Ishikawa (cell line): ENCODE results near the gene SLC2A6.

Experiments used
- CEBPB ChIP-seq: IDR thresholded peaks from 2 replicates; pipeline ENCODE4 v1.6.1; 2012
- CREB1 ChIP-seq: IDR thresholded peaks from 2 replicates; pipeline ENCODE4 v1.6.1; 2012; ENCODE audit warnings: low read depth
- EGR1 ChIP-seq: IDR thresholded peaks from 2 replicates; pipeline ENCODE4 v1.6.1; 2012
- EP300 ChIP-seq: IDR thresholded peaks from 2 replicates; pipeline ENCODE4 v1.6.1; 2012; ENCODE audit warnings: borderline replicate concordance
- FOXM1 ChIP-seq: IDR thresholded peaks from 2 replicates; pipeline ENCODE4 v1.6.1; 2012; ENCODE audit warnings: low read depth, borderline replicate concordance
- NFIC ChIP-seq: IDR thresholded peaks from 2 replicates; pipeline ENCODE4 v1.6.1; 2012
- RAD21 ChIP-seq: IDR thresholded peaks from 2 replicates; pipeline ENCODE4 v1.6.1; 2012; ENCODE audit warnings: low read depth
- TAF1 ChIP-seq: IDR thresholded peaks from 2 replicates; pipeline ENCODE4 v1.6.1; 2012; ENCODE audit warnings: low read depth, mild to moderate bottlenecking
- TCF12 ChIP-seq: IDR thresholded peaks from 2 replicates; pipeline ENCODE4 v1.6.1; 2012; ENCODE audit warnings: low read depth
- TEAD4 ChIP-seq: IDR thresholded peaks from 2 replicates; pipeline ENCODE4 v1.6.1; 2012
- YY1 ChIP-seq: IDR thresholded peaks from 2 replicates; pipeline ENCODE4 v1.6.1; 2012; ENCODE audit warnings: low read depth
- ZBTB7A ChIP-seq: IDR thresholded peaks from 2 replicates; pipeline ENCODE4 v1.6.1; 2012; ENCODE audit warnings: low read depth
- TF ChIP-seq, protein P1 (sequence below): IDR thresholded peaks from 2 replicates; pipeline ENCODE4 v1.6.1; 2012; ENCODE audit warnings: low read depth, mild to moderate bottlenecking
- TF ChIP-seq, protein P2 (sequence below): IDR thresholded peaks from 2 replicates; pipeline ENCODE4 v1.6.1; 2012
- TF ChIP-seq, protein P3 (sequence below): IDR thresholded peaks from 2 replicates; pipeline ENCODE4 v1.6.1; 2012

The SLC2A6 gene

DNA sequence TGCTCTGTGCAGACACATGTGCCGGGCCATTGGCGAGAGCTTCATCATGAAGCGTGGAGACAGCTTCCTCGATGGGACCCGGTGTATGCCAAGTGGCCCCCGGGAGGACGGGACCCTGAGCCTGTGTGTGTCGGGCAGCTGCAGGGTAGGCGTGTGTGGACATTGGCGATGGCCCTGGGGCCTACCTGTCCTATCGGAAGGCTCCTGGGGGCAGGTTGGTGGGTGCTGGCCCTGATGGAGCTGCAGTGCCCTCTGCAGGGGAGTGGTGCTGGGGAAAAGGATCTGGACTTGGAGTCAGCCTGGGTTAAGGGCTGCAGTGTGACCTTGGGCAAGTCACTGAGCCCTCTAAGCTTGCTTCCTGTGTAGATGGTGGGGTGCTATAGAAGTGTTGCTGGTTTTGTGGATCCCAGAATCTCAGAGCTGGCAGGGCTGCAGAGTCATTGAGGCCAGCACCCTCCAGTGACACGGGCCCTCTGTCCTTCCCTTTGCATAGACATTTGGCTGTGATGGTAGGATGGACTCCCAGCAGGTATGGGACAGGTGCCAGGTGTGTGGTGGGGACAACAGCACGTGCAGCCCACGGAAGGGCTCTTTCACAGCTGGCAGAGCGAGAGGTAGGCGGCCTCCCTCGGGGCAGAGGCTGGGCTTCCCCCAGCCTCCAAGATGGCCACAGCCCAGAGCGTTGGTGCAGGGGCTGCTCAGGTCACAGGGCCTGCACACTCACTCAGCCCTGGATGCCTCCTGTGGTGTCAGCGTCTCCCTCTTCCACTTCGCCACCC is 41.0 kb downstream of the SLC2A6 start:
- TF ChIP-seq RAD21 = peak; percentile 63
- no peak for TF ChIP-seq YY1

DNA sequence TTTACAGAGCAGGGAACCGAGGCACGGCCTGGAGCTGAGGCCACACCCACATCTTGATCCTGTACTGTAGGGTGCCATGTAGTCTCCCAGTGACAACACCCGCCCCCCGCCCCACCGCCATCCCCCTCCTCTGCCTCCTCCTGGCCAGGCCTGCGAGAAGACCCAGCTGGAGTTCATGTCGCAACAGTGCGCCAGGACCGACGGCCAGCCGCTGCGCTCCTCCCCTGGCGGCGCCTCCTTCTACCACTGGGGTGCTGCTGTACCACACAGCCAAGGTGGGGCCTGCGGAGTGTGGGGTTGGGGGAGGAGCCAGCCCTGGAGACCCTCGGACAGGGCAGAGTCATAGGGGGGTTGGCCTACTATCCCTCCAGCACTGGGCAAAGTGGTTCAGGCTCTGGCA is 42.2 kb downstream of the SLC2A6 start:
- no peak for TF ChIP-seq TEAD4
- no peak for TF ChIP-seq ZBTB7A
- TF ChIP-seq TCF12 = no peak
- TF ChIP-seq FOXM1 = no peak
- TF ChIP-seq, protein P1, sequence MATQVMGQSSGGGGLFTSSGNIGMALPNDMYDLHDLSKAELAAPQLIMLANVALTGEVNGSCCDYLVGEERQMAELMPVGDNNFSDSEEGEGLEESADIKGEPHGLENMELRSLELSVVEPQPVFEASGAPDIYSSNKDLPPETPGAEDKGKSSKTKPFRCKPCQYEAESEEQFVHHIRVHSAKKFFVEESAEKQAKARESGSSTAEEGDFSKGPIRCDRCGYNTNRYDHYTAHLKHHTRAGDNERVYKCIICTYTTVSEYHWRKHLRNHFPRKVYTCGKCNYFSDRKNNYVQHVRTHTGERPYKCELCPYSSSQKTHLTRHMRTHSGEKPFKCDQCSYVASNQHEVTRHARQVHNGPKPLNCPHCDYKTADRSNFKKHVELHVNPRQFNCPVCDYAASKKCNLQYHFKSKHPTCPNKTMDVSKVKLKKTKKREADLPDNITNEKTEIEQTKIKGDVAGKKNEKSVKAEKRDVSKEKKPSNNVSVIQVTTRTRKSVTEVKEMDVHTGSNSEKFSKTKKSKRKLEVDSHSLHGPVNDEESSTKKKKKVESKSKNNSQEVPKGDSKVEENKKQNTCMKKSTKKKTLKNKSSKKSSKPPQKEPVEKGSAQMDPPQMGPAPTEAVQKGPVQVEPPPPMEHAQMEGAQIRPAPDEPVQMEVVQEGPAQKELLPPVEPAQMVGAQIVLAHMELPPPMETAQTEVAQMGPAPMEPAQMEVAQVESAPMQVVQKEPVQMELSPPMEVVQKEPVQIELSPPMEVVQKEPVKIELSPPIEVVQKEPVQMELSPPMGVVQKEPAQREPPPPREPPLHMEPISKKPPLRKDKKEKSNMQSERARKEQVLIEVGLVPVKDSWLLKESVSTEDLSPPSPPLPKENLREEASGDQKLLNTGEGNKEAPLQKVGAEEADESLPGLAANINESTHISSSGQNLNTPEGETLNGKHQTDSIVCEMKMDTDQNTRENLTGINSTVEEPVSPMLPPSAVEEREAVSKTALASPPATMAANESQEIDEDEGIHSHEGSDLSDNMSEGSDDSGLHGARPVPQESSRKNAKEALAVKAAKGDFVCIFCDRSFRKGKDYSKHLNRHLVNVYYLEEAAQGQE = no peak
- no peak for TF ChIP-seq CEBPB
- TF ChIP-seq CREB1 = no peak
- no peak for TF ChIP-seq YY1
- TF ChIP-seq, protein P2, sequence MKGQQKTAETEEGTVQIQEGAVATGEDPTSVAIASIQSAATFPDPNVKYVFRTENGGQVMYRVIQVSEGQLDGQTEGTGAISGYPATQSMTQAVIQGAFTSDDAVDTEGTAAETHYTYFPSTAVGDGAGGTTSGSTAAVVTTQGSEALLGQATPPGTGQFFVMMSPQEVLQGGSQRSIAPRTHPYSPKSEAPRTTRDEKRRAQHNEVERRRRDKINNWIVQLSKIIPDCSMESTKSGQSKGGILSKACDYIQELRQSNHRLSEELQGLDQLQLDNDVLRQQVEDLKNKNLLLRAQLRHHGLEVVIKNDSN = no peak

DNA sequence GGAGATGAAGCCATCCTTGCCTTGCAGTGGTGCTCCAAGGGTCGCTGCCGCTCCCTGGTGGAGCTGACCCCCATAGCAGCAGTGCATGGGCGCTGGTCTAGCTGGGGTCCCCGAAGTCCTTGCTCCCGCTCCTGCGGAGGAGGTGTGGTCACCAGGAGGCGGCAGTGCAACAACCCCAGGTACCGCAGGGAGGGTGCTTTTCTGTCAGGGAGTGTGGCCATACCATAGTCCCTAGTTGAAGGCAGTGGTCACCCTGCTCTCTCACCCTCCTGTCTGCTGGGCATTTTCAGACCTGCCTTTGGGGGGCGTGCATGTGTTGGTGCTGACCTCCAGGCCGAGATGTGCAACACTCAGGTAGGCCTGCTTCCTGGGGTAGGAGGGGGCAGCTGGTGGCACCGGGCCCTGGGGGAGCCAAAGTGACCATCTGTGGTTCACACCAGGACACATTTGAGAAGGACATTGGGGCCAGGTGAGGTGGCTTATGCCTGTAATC is 45.5 kb downstream of the SLC2A6 start:
- TF ChIP-seq TEAD4 (no peak), FOXM1 (no peak), TCF12 (no peak), RAD21 (peak; percentile 17; the same call in 1 of the 2 replicates)

DNA sequence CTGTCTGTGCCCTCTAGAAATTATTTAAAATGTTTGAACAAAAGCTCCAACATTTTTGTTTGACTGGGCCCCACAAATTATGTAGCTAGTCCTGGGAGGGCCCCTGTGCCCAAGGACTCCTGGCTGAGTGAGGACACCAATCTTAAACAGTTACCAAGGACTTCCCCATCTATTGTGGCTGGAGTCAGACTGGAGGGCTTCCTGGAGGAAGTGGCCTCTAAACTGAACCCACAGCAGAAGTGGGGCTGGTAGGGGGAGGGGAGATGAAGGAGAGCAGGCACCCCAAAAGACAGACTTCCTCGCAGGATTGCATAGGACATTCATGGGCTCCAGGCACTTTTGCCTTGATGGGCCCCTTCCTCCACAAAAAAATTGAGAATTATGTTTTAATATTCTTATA is 48.7 kb downstream of the SLC2A6 start:
- TF ChIP-seq, protein P1 = no peak
- TF ChIP-seq FOXM1 (no peak), NFIC (no peak), EGR1 (no peak), TAF1 (no peak), TEAD4 (no peak), YY1 (no peak), CREB1 (no peak), ZBTB7A (no peak)

DNA sequence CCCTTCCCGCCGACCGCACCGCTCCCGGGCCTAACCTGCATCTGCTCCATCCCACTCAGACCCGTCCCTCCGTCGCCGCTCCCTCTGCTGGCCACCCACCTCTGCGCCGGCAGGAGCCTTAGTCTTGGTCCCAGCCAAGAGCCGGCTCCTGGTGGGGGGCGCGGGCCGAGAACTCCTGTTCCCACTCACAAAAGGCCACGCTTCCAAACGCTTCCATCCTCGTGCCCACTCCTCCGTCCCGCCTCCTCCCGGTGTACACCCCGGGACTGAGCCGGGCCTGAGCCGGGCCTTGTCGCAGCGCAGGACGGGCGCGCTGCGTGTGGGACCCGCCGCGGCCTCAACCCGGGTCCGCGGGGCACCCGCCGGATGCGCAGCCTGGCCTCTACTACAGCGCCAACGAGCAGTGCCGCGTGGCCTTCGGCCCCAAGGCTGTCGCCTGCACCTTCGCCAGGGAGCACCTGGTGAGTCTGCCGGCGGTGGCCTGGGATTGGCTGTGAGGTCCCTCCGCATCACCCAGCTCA is 49.2 kb downstream of the SLC2A6 start:
- no peak for TF ChIP-seq TEAD4
- TF ChIP-seq TCF12 = no peak
- TF ChIP-seq, protein P3, sequence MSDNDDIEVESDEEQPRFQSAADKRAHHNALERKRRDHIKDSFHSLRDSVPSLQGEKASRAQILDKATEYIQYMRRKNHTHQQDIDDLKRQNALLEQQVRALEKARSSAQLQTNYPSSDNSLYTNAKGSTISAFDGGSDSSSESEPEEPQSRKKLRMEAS = no peak
- TF ChIP-seq RAD21 = no peak
- TF ChIP-seq TAF1 = no peak
- TF ChIP-seq EP300 = no peak
- TF ChIP-seq, protein P2 = no peak
- TF ChIP-seq CEBPB = no peak
- no peak for TF ChIP-seq ZBTB7A
- TF ChIP-seq NFIC = no peak
- no peak for TF ChIP-seq YY1
- no peak for TF ChIP-seq EGR1
- TF ChIP-seq CREB1 = no peak
- no peak for TF ChIP-seq FOXM1

DNA sequence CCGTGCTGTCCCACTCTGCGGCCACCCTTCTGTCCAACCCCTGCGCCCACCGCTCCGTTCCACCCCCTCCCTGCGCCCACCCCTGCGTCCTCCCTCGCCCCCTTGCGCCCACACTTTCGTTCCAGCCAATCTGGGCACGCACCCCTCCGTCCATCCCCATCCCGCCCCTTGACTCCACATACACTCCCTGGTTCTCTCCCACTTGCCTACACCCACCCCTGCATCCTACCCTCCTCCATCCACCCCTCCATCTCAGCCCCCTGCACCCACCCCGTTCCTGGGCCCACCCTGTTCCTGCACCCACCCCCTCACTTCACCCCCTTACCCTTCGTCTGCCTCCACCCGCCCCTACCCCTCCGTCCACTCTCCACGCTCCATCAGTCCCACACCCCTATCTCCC is 49.7 kb downstream of the SLC2A6 start:
- TF ChIP-seq CREB1 (no peak), TEAD4 (no peak), EP300 (no peak)

DNA sequence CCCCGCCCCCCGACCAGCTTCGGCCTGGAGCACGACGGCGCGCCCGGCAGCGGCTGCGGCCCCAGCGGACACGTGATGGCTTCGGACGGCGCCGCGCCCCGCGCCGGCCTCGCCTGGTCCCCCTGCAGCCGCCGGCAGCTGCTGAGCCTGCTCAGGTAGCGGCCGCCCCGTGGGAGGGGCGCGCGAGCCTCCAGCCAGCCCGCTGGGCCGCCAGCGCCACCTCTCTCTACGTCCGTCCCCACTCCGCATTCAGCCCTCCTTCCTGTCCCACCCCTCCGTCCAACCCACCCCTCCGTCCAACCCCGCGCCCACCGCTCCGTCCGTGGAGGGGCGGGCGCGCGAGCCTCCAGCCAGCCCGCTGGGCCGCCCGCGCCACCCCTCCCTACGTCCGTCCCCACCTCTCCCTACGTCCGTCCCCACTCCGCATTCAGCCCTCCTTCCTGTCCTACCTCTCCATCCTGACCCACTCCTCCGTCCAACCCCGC is 50.2 kb downstream of the SLC2A6 start:
- TF ChIP-seq TEAD4 (no peak), FOXM1 (no peak), TAF1 (no peak), CEBPB (no peak), ZBTB7A (0 out of 2 replicates have a peak, but pooled peaks have one; percentile 84), YY1 (no peak), TCF12 (no peak), EGR1 (no peak), RAD21 (no peak), EP300 (no peak), NFIC (no peak)
- TF ChIP-seq, protein P1 = no peak
- TF ChIP-seq, protein P2 = peak; percentile 84
- TF ChIP-seq, protein P3 = peak; percentile 84
